Stomach (tissue), 9 donors: ENCODE data around the gene PRDM2. TPM values are rescaled to one million over a fixed set of nuclear protein-coding genes. Genes with fewer than 3 reads are reported as not detected.

Source experiments
- DNase-seq, 2 donors: peaks; one replicate each; pipeline versions ENCODE4 v3.0.0 to v3.0.0-alpha.2; 2013 to 2019
- H3K27ac ChIP-seq, 5 donors: fragments of 200-600 bp in 4 of 5; sonication (generic) in 4 of 5; one replicate each; pipeline ENCODE4 v1.5.1; 2013 to 2019; ENCODE audit warnings: mild to moderate bottlenecking in 1 of 5, moderate library complexity in 1 of 5
- H3K27me3 ChIP-seq, 3 donors: fragments of 200-600 bp; sonication (generic); one replicate each; pipeline ENCODE4 v1.5.1; 2017 to 2019; ENCODE audit warnings: mixed run types in 1 of 3
- H3K36me3 ChIP-seq, 4 donors: fragments of 200-600 bp; sonication (generic); 1 replicate in 3 of 4; 2 replicates in 1 of 4; pipeline ENCODE4 v1.5.1; 2016 to 2019
- H3K4me1 ChIP-seq, 4 donors: fragments of 200-600 bp; sonication (generic); one replicate each; pipeline ENCODE4 v1.5.1; 2016 to 2019
- H3K4me3 ChIP-seq, 4 donors: fragments of 200-600 bp; sonication (generic) in 3 of 4; one replicate each; pipeline ENCODE4 v1.5.1; 2016 to 2019; ENCODE audit warnings: mild to moderate bottlenecking in 1 of 4
- H3K9me3 ChIP-seq, 4 donors: fragments of 200-600 bp; sonication (generic); one replicate each; pipeline ENCODE4 v1.5.1; 2016 to 2019
- CTCF ChIP-seq, 7 experiments: fragments of 450-650 bp in 4 of 7; fragments of 200-600 bp in 3 of 7; sonication (generic) in 3 of 7; IDR thresholded peaks; one replicate each; pipeline ENCODE4 v1.5.1; 2016 to 2019; ENCODE audit warnings: antibody characterized with exemption in 7 of 7, control low read depth in 2 of 7, mild to moderate bottlenecking in 1 of 7
- EP300 ChIP-seq: sonication (generic); formaldehyde crosslinking; IDR thresholded peaks from one replicate; pipeline ENCODE4 v1.6.1; 2017; ENCODE audit warnings: antibody characterized with exemption
- POLR2A ChIP-seq, 4 donors: fragments of 450-650 bp; IDR thresholded peaks; one replicate each; pipeline ENCODE4 v1.6.1; 2016; ENCODE audit warnings: antibody characterized with exemption in 4 of 4, control low read depth in 2 of 4, mild to moderate bottlenecking in 1 of 4, moderate library complexity in 1 of 4
- POLR2AphosphoS5 ChIP-seq, 3 donors: sonication (generic); formaldehyde crosslinking; IDR thresholded peaks; one replicate each; pipeline ENCODE4 v1.6.1; 2016; ENCODE audit warnings: antibody characterized with exemption in 3 of 3
- WGBS, 5 donors: extraction: QIAGEN DNeasy Blood & Tissue Kit in 3 of 5; methylation state at CpG; one replicate each; pipeline versions ENCODE4 v1.1.5 to v1.1.7; 2013 to 2018; 5-methylcytosine and 5-hydroxymethylcytosine counted together
- intact Hi-C: fragments of 100-400 bp; cut with DNase I; formaldehyde crosslinking; loops from one replicate; pipeline ENCODE4 v1.15.1; 2023; ENCODE audit warnings: low total_unique reads
- polyA plus RNA-seq, 3 donors: library from polyadenylated mRNA; stranded (reverse); fragments of 200-250 nt; gene quantifications; one replicate each; pipeline ENCODE4 v1.2.3, GENCODE V29; 2013
- total RNA-seq, 5 donors: library from RNA; depleted of rRNA; stranded (reverse); fragments of >200 nt; gene quantifications; one replicate each; pipeline versions ENCODE4 v1.1.0 to v1.2.3, GENCODE V29; 2014 to 2016
- donor health status: healthy with polysubstance abuse.
- donor health status: Bipolar disorder and iron deficiency.
- donor health status: healthy.

The PRDM2 gene
- total and polyA plus RNA-seq, 8 donors = 10.1 to 77.7 (median 24.8) TPM

GRCh38 chr1:13786541-13786940, 86.6 kb downstream of the PRDM2 start:
- peaks cover 15 to 74% (median 57%) of the 10 kb centered on the region in 4 donors for H3K36me3 ChIP-seq
- no peaks in the 10 kb centered on the region for H3K9me3 ChIP-seq
- H3K4me1 ChIP-seq = peaks cover 6 to 40% (median 22%) of the 10 kb centered on the region in 4 donors
- H3K4me3 ChIP-seq = no peak overlapping the region
- TF ChIP-seq CTCF (IDR thresholded peaks at IDR 0.05) (no peak), POLR2AphosphoS5 (IDR thresholded peaks at IDR 0.05) (no peak), POLR2A (IDR thresholded peaks at IDR 0.05) (no peak), EP300 (no peak)
- H3K27me3 ChIP-seq = no peaks in the 10 kb centered on the region
- intact Hi-C loops = no loop called here
- no peak overlapping the region for H3K27ac ChIP-seq
- WGBS, 5 donors = 93 to 97% (median 93%) methylated on average over 10 of the region's 10 CpGs
- DNase-seq = no peak

- no peaks in the 10 kb centered on the region for H3K9me3 ChIP-seq
- TF ChIP-seq EP300 (no peak), POLR2AphosphoS5 (IDR thresholded peaks at IDR 0.05) (no peak), POLR2A (IDR thresholded peaks at IDR 0.05) (no peak), CTCF (IDR thresholded peaks at IDR 0.05) (no peak)
- H3K27ac ChIP-seq = no peak overlapping the region
- no peak for DNase-seq
- intact Hi-C loops = no loop called here
- peaks cover 4 to 74% (median 55%) of the 10 kb centered on the region in 4 donors for H3K36me3 ChIP-seq
- no peaks in the 10 kb centered on the region for H3K27me3 ChIP-seq
- peaks cover 0 to 18% (median 11%) of the 10 kb centered on the region in 4 donors for H3K4me1 ChIP-seq
- WGBS, 5 donors = 84 to 96% (median 95%) methylated on average over 6 of the region's 6 CpGs
- no peak overlapping the region for H3K4me3 ChIP-seq
These were observed 88.8 kb downstream of the PRDM2 start for GRCh38 chr1:13788795-13789194.

- H3K4me3 ChIP-seq = no peak overlapping the region
- H3K36me3 ChIP-seq = peaks cover 8 to 71% (median 64%) of the 10 kb centered on the region in 4 donors
- H3K27ac ChIP-seq = no peak overlapping the region
- H3K4me1 ChIP-seq = peaks cover 0 to 1% (median under 1%) of the 10 kb centered on the region in 4 donors
- H3K27me3 ChIP-seq = no peaks in the 10 kb centered on the region
- no peak for DNase-seq
- intact Hi-C loops = no loop called here
- H3K9me3 ChIP-seq = no peaks in the 10 kb centered on the region
- TF ChIP-seq POLR2A (IDR thresholded peaks at IDR 0.05) (no peak), EP300 (no peak), POLR2AphosphoS5 (IDR thresholded peaks at IDR 0.05) (no peak), CTCF (IDR thresholded peaks at IDR 0.05) (no peak)
- WGBS, 5 donors = 87 to 96% (median 94%) methylated on average over 13 of the region's 13 CpGs
These were observed 90.5 kb downstream of the PRDM2 start for GRCh38 chr1:13790290-13791030.

- Histone ChIP-seq H3K9me3 (no peaks in the 10 kb centered on the region), H3K4me3 (no peak overlapping the region), H3K27me3 (no peaks in the 10 kb centered on the region), H3K36me3 (peaks cover 4 to 63% (median 55%) of the 10 kb centered on the region in 4 donors), H3K4me1 (no peaks in the 10 kb centered on the region), H3K27ac (no peak overlapping the region)
- TF ChIP-seq EP300 (no peak), POLR2AphosphoS5 (IDR thresholded peaks at IDR 0.05) (no peak), POLR2A (IDR thresholded peaks at IDR 0.05) (no peak), CTCF (IDR thresholded peaks at IDR 0.05) (no peak)
- WGBS, 5 donors = 94 to 99% (median 94%) methylated on average over 6 of the region's 6 CpGs
- intact Hi-C loops = no loop called here
- no peak for DNase-seq
These were observed 92.4 kb downstream of the PRDM2 start for GRCh38 chr1:13792419-13792818.
